ENCODE measurements around the gene MRAS. TPM values are rescaled to one million over a fixed set of nuclear protein-coding genes. Genes with fewer than 3 reads are reported as not detected.

Gene MRAS
- total and polyA plus RNA-seq, 2 of the 4 experiments (the other 2 are of a cell fraction), result 59.3 to 60.6 TPM

GRCh38 chr3:138401834-138402233 is 53.5 kb downstream of the MRAS start:
- WGBS, 2 experiments (ENCODE audit: extremely low coverage in 2 of 2, insufficient read length in 1 of 2), result no CpG with 5 or more reads among the region's 7 CpGs
- Histone ChIP-seq H3K9me1 (ENCODE audit: insufficient read depth, low read length) (peaks cover 5% of the 10 kb centered on the region), H3K9me3 (ENCODE audit: control insufficient read depth, insufficient read depth, low read length) (no peaks in the 10 kb centered on the region), H4K8ac (ENCODE audit: low read depth in 2 of 2, low read length in 2 of 2) (no peak overlapping the region), H3K4me3 (ENCODE audit: insufficient read depth, low read depth, low read length) (no peak overlapping the region), H3K36me3 (ENCODE audit: control insufficient read depth, insufficient read depth, low read length) (peaks cover 42% of the 10 kb centered on the region), H3K4me2 (ENCODE audit: low read depth, low read length) (no peak overlapping the region), H2BK120ac (ENCODE audit: low read depth, low read length) (no peak overlapping the region), H3K18ac (ENCODE audit: low read depth, low read length) (no peak overlapping the region), H3K23ac (ENCODE audit: low read depth, low read length) (no peak overlapping the region), H3K27me3 (ENCODE audit: control insufficient read depth, insufficient read depth, low read length) (no peaks in the 10 kb centered on the region), H3K4me1 (ENCODE audit: control insufficient read depth, insufficient read depth, low read length) (no peaks in the 10 kb centered on the region), H3K4ac (ENCODE audit: low read depth, low read length) (no peak overlapping the region), H3K27ac (ENCODE audit: insufficient read depth, low read length) (no peak overlapping the region), H3K9ac (ENCODE audit: low read depth, low read length) (no peak overlapping the region), H4K91ac (ENCODE audit: insufficient read depth, low read depth, low read length) (no peak overlapping the region), H4K5ac (ENCODE audit: low read depth, low read length) (no peak overlapping the region), H2AK9ac (replicated peaks; ENCODE audit: low read depth, low read length, poor library complexity) (no peak overlapping the region), H2BK5ac (ENCODE audit: low read depth, low read length, poor library complexity, severe bottlenecking) (no peak overlapping the region), H2BK20ac (ENCODE audit: low read depth, low read length) (no peak overlapping the region), H3K56ac (ENCODE audit: extremely low read depth, insufficient read depth, low read length) (no peak overlapping the region), H4K20me1 (ENCODE audit: insufficient read depth, low read length) (no peaks in the 10 kb centered on the region), H2AFZ (replicated peaks; ENCODE audit: low read length, poor library complexity) (no peak overlapping the region), H3K79me1 (ENCODE audit: low read depth in 1 of 2, low read length in 2 of 2) (no peaks in the 10 kb centered on the region; a peak in 1 of 4 replicates), H2AK5ac (ENCODE audit: low read depth, low read length) (no peak overlapping the region), H3K14ac (replicated peaks; ENCODE audit: low read depth, low read length) (no peak overlapping the region), H2BK15ac (ENCODE audit: low read depth, low read length) (no peak overlapping the region)
- ATAC-seq (ENCODE audit: low read depth) (no peak), DNase-seq (no peak)
- in situ Hi-C loops (cut with MboI; ENCODE audit: low sequenced_read_pairs) (no loop called here), intact Hi-C loops (cut with micrococcal nuclease) (no loop called here), dilution Hi-C loops (cut with HindIII; ENCODE audit: low sequenced_read_pairs, unreplicated experiment) (no loop called here)
- no peak for TF ChIP-seq FOS (IDR thresholded peaks at IDR 0.05; ENCODE audit: low read depth, low read length)
- no peak for TF ChIP-seq USF2 (IDR thresholded peaks at IDR 0.05; ENCODE audit: low read depth, low read length)
- TF ChIP-seq RFX5 (IDR thresholded peaks at IDR 0.05; ENCODE audit: low read depth, low read length), result no peak
- TF ChIP-seq CHD1 (IDR thresholded peaks at IDR 0.05; ENCODE audit: low read depth, low read length), result no peak
- CTCF ChIA-PET, result interaction anchor here (2.5 kb wide), 1 partner anchor 11 kb away, joined by 8 read pairs; no protein-coding TSS in a partner anchor
- POLR2A ChIA-PET (ENCODE audit: unreplicated experiment), result no interaction called here
- BruUV-seq (replicated peaks), result no TSS peak
